Cerebellar nuclear complex (tissue), 1 donor: Measurements from ENCODE around the gene PAM.

Source experiments
- DNase-seq, 2 experiments: peaks; one replicate each; lab custom pipeline; 2025; lab: John Stamatoyannopoulos, UW

The PAM gene

GRCh38 chr5:102815084-102815483 lies 60.0 kb downstream of the PAM start:
- no peak for DNase-seq

DNA sequence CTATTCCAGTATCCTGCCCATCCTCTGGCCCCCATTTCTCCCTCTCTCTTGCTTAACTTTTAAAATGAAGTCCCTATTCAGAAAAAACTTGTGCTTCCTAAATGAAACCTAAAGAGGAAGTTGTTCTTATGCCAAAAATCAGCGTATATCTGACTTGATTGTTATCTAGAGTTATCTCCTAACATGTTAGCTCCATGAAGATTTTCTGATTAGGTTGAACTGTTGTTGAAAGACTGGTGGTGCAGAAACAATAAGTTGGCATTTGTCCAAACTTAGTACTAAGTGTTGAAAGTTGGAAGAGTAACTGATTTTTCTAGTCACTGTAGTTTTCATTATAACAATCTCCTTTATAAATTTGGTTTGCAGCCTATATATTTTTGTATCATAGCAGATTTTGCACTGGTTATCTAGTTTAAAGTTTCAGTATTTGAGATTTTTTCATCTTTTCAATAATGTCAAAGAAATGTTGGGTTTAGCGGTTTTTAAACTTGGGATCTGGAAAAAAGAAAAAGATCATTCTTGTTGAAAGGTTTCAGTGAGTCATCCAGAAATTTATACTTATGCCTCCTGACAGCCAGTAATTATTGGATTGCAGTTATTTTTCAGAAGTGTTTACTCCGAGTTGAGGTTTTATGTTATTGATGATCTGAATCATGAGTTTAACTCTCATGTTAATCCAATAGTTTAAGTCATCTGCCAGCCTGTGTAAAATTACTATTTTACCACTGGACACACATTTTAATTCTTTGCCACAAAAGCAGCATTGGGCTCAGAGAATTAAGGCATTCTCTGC lies 60.6 kb downstream of the PAM start:
- no peak for DNase-seq

- no peak for DNase-seq
These were observed 63.2 kb downstream of the PAM start for GRCh38 chr5:102818345-102818744.

DNA sequence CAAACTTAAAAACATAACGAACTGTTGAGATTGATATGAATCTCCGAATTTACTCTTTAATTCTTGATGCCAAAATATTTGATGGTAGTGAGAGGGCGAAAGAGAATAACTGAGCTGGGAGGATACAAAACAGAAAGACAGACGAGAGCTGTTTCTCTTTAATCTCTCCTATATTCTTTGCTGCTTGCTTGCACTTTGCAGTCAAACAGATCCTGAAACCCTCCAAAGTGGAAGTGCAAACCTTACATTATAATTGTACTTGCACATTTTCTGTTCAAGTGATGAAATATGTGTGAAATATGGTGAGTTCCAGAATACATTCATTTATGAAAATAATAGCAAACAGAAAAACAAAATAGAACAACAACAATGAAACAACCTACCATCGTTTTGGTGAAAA lies 63.8 kb downstream of the PAM start:
- no peak for DNase-seq

- no peak for DNase-seq
These were observed 64.5 kb downstream of the PAM start for GRCh38 chr5:102819634-102820033.

DNA sequence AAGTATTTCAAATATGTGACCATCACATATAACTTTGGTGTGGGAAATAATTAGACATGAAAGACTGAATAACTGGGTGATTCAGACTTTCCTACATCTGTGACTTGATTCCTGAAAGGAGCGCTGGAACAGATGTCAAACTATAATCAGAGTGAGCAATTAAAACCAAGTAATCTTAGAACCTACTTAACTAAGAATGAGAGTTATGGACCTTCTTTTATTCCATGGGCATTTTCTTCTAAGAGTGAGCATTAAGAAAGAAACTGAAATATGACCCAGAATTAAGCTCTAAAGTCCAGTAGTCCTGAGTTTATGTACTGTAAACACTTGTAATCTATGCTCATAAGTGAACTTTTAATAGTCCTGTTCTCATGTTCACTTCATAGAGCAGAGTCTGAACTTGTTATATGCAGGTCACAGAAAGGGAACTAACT lies 68.4 kb downstream of the PAM start:
- no peak for DNase-seq

DNA sequence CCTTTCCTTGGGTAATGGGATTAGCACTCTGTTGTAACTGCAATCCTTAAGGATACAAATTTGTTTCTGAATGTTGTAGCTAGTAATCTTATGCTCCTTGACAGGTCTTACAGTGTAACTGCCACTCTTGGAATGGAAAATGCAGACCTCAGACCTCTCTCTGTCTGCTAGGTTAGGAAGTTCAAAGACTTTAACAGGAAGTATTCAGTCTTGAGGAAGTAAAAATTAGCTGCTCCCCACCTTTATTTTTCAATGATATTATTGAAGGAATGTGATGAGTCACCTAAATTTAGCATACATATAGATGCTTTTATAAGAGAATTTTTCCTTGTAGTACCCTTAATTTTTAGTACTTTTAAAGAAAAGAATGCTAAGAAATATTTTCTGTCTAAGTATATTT lies 71.5 kb downstream of the PAM start:
- no peak for DNase-seq

DNA sequence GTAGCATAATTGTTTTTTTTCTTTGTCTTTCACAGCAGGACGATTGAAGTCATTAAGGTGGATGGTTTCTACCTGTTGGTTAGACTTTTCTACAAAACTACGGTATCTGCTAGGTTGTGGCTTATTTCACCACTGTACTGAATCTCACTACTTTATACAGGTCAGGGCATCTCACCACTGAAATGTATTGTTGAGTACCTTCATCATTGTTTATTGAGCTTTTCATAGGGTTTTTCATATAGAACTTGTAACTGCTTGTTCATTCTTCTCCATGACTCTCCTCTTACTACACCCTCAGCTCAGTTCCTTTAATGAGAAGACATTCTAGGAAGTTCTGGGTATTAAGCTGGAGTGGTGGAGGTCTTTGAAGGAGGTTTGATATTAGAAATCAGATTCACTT lies 75.1 kb downstream of the PAM start:
- no peak for DNase-seq

DNA sequence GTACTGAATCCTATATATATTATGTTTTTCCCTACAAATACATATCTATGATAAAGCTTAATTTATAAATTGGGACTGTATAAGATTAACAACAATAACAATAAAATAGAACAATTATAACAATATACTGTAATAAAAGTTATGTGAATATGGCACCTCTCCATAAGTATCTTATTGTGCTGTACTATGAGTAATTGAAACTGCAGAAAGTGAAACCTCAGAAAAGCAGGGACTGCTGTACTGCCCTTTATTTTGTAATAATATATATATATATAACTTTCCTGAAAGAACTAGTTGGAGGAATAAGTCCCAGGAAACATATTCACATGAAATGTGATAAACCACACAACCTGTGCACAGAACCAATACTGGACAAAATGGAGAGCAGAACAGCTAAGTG lies 77.3 kb downstream of the PAM start:
- DNase-seq: no peak

GRCh38 chr5:102833146-102833545 lies 78.0 kb downstream of the PAM start:
- no peak for DNase-seq

GRCh38 chr5:102834438-102834964 lies 79.4 kb downstream of the PAM start:
- no peak for DNase-seq

- DNase-seq: no peak
These were observed 80.6 kb downstream of the PAM start for GRCh38 chr5:102835717-102836116.

GRCh38 chr5:102841021-102841420 lies 85.9 kb downstream of the PAM start:
- no peak for DNase-seq

- DNase-seq: no peak
These were observed 88.9 kb downstream of the PAM start for GRCh38 chr5:102843997-102844396.

DNA sequence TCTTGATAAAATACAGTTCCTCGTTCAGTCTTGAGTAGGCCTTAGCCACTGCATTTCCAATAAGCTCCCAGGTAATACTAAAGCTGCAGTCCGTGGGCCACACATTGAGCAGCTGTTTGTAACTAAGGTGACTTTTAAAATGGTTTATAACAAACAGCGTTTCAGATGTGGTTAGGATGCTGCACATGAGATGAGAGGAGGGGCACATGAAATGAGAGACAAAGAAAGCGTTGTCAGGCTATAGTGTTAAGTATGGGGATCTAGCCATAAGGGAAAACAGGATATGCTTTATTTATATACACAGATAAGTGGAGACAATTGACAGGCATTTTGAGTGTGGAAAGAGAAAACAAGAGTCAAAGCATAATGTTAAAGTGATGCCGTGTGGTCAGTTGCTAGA lies 89.9 kb downstream of the PAM start:
- DNase-seq: no peak

DNA sequence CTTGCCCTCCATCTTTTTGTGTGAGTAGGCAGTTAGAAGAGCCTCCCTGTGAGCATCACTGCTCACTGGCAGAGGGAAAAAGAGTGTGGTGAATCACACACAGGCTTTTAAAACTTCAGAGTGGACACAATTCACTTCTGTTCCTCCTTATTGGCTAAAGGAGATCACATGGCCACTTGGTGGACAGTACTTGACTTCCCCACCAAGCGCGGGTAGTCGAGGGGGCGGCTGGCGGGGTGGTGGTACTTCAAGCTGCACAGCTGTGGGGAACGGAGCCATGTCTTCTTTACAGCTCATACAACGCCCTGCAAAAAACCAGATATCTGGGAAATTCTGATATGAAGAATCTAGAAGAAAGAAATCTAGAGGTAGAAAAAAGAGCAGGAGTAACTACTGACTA lies 95.4 kb downstream of the PAM start:
- DNase-seq: no peak

DNA sequence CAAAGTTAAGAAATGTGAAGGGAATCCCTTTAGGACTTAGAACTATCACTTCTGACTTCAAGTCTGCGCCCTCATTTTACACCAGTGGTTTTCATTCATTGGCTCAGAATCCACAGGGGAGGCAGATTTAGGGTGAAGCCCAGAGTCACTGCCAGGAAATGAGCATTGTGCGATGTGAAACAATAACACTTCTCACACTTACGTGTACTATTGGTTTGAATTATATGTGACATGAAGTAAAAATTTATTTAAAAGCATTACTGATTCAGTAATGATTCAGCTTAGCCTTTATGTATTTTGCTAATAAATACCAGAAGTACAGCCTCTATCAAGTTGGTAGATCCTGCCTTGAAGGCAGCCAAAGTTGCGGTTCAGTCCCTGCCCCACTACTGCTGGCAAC lies 98.6 kb downstream of the PAM start:
- DNase-seq: no peak

DNA sequence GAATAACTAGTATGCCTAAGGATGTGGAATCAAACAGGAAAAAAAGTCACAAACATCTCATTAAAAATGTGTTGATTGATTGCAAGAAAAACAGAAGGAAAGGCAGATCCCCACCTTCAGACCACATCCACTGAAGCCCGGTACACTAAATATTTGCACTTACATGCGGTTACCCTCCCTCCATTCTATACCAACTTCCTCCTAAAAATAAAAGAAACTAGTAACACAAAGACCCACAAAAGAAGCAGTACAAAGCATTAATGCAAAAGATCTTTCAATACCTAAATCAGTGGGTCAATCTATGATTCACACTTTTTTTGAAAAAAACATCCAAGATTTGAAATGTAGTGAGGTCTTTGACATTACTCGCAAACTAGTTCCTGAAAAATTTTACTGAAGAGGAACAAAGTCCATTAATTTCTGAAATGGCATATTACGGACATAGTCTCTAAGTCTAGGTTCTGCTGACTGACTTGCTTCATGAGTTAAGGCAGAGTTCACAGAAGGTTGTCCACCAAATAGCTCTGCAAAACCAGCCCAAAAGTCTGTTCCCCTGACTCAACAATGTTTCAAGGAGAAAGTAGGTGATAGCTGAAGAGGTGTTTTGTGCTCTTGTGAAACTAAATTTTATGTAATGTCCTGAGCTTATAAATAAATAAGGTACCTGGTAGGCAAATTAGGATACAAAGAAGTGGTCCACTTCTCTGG lies 100.7 kb downstream of the PAM start:
- no peak for DNase-seq

GRCh38 chr5:102856389-102856777 lies 101.3 kb downstream of the PAM start:
- no peak for DNase-seq

DNA sequence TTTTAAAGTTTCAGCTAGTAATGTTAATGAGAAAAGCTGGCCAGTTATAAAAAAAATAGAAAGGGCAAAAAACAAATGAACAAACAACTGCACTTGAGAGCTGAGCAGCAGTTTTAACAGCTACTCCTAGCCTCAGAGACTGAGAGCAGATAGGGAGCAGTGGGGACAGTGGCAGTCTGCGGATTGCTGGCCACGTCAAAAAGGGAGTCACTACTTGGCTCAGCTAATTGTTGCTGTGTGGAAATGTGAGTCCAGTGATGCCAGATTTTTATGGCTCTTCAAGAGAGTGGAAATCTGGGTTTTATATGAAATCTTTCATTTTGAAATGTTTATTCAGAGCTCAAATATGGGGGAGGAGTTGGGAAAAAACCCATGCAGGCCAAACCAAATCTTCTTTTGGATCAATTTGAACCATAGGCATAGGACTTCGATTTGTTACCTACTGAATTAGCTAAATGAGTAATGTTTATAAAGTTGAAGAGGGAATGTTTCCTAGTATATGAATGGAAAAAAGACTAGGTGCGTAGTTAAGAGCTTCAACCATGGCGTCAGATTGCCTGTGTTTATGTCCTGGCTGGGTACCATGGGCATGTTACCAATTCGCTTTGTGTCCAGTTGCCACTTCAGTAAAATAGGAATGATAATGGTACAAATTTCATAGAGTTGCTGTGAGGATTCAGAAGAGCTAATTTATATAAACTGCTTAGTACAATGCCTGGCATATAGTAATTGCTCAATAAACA lies 102.1 kb downstream of the PAM start:
- DNase-seq: no peak

DNA sequence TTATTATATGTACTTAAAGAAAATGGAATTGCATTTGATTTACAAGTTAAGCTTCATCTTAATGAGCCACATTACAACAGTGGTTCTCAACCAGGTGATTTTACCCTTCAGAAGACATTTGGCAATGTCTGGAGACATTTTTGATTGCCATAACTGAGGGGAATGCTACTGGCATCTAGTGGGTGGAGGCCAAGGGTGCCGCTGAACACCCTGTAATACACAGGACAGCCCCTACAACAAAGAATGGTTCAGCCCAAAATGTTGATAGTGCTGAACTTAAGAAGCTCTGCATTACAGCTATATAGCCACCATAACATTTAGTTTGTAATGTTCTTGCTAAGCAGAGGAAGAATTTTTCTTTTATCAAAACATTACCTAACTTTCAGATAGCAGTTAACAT lies 103.1 kb downstream of the PAM start:
- DNase-seq: no peak

DNA sequence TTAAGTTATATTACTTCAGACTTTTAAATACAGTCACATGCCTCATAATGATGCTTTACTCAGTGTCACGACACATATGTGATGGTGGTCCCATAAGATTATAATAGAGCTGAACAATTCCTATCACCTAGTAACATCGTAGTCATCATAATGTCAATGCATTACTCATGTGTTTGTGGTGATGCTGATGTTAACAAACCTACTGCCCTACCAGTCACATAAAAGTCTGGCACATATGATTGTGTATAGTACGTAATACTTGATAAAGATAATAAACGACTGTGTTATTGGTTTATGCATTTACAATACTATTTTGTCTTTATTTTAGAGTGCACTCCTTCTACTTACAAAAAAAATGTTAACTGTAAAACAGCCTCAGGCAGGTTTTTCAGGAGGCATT lies 103.7 kb downstream of the PAM start:
- no peak for DNase-seq

DNA sequence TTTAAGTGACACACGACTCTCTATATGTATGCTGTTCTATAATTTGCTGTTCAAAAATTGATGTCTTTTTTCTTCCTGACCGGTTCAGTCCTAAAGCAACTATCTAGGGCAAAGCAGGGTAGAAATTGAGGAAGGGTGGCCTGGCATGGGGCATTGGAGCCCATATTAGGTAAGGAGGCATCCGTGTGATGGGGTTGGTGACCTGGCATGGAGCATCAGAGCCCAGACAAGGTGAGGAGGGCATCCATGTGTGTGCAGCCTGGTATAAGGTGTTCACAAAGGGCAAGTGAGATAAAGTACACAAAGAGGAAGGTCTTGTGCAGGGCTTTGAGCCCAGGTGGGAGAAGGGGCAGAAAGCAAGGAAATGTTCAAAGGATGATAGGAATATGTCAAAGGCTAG lies 104.9 kb downstream of the PAM start:
- no peak for DNase-seq
